ENCODE results near the gene SOX6. TPM values are rescaled to one million over a fixed set of nuclear protein-coding genes. Genes with fewer than 3 reads are reported as not detected.

Gene SOX6
- total and polyA plus RNA-seq, 2 of the 13 experiments (the other 11 are each of a cell fraction or from before 2014, with no cell fraction given) = 2.6 to 11.2 TPM

DNA sequence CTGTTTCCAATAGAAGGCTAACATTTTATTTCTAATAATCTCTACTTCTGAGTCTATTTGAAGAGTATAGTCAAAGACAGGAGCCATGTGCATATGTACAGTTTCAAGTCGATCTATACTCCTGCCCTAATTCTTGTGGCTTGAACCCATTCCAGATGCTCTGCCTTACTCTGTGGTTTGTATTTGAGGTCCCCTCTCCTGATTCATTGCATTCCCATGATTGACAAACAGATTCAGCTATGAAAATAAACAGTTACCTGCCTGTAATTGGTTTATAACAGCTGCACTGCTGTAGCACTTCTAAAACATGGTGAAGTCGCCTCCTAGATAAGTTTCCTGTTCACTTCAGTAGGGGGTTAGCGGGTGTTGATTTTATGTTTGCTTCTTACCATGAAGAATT is 138.7 kb downstream of the SOX6 start (continued):
- no peak for TF ChIP-seq ZKSCAN5 (CRISPR knock-in tag; IDR thresholded peaks at IDR 0.05)
- no peak for TF ChIP-seq SIN3B (IDR thresholded peaks at IDR 0.05; ENCODE audit: low read length)
- TF ChIP-seq GFI1 (CRISPR knock-in tag; IDR thresholded peaks at IDR 0.05; ENCODE audit: borderline replicate concordance) = no peak
- TF ChIP-seq GATAD1 (CRISPR knock-in tag; IDR thresholded peaks at IDR 0.05) = no peak
- no peak for TF ChIP-seq ZFP41 (CRISPR knock-in tag; IDR thresholded peaks at IDR 0.05; ENCODE audit: borderline replicate concordance)

DNA sequence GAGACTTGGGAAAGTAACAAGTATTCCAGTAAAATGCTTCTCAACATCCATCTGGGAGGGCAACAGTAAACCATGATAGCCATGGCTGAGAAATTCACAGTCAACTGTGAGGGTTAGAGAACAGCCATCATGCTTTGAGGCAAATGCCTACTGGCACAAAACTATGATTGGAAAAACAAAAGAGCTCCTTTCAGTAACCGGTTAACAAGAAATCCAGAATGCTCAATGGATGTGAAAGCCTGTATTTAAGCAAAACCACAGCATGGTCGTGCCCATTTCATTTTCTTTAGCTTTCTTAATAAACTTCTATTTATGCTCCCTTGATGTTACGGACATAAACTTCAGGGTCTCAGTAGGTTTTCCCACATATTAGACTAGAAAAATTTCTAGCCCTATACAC is 139.5 kb downstream of the SOX6 start:
- CTCF ChIA-PET (ENCODE audit: low intra/inter-chr PET ratio, low total read pairs) = no interaction called here

DNA sequence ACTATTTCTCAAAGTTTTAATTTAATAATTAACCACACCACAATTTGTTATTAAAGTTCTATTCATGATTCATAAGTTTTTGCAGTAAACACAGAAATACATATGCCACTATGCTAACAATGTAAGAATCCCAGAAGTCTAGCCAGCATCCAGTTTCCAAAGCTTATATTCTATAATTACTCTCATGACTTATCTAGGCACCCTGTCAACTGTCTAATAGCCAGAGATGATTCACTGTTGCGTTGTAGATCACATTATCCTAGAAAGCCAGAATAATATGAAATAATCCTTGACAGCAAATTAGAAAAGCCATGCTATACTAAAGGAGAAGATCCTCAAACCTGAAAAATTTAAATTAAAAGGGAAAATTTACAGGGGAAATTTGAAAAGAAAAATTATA is 141.0 kb downstream of the SOX6 start:
- Histone ChIP-seq H3K4me2 (ENCODE audit: low read depth, low read length) (no peak overlapping the region), H3K27me3 (ENCODE audit: control insufficient read depth in 1 of 2, insufficient read depth in 2 of 2, low read length in 2 of 2) (no peaks in the 10 kb centered on the region), H3K9ac (ENCODE audit: insufficient read depth, low read depth, low read length) (no peak overlapping the region), H4K20me1 (ENCODE audit: insufficient read depth, low read length) (no peaks in the 10 kb centered on the region), H3K27ac (ENCODE audit: extremely low read length, insufficient read depth, low read length) (no peak overlapping the region), H2AFZ (ENCODE audit: low read length) (no peak overlapping the region), H3K36me3 (replicated peaks in 1 of 2; ENCODE audit: control insufficient read depth in 1 of 2, insufficient read depth in 2 of 2, low read length in 2 of 2) (no peaks in the 10 kb centered on the region), H3K79me2 (ENCODE audit: insufficient read depth, low read length) (no peaks in the 10 kb centered on the region), H3K9me3 (ENCODE audit: low read length) (no peaks in the 10 kb centered on the region), H3K4me1 (ENCODE audit: insufficient read depth, low read length) (no peaks in the 10 kb centered on the region), H3K4me3 (replicated peaks in 1 of 3; ENCODE audit: insufficient read depth in 1 of 3, low read depth in 2 of 3, low read length in 3 of 3) (no peak overlapping the region)
- intact Hi-C loops (cut with micrococcal nuclease; ENCODE audit: unreplicated experiment) = no loop called here
- DNase-seq (ENCODE audit: low spot score) = no peak
- in situ Hi-C loops (cut with HindIII; ENCODE audit: extremely low pct_ligation_motif_present, low pct_unique_long_range_greater_than_20kb) = no loop called here
- BruUV-seq (replicated peaks) = no TSS peak
- 50% methylated on average over 1 of the region's 1 CpG for WGBS (ENCODE audit: low lambda C conversion rate)
- FAIRE-seq = no peak
- POLR2A ChIA-PET = no interaction called here
- CTCF ChIA-PET (ENCODE audit: low intra/inter-chr PET ratio, low total read pairs) = no interaction called here
- ATAC-seq = no peak
- TF ChIP-seq ZNF451 (CRISPR knock-in tag; IDR thresholded peaks at IDR 0.05) (no peak), SYNCRIP (IDR thresholded peaks at IDR 0.05; ENCODE audit: insufficient read depth, low read depth, low read length) (no peak), ATM (IDR thresholded peaks at IDR 0.05; ENCODE audit: borderline replicate concordance) (no peak), GATAD1 (CRISPR knock-in tag; IDR thresholded peaks at IDR 0.05) (no peak), ZNF530 (CRISPR knock-in tag; IDR thresholded peaks at IDR 0.05; ENCODE audit: low read depth) (no peak), ZNF253 (CRISPR knock-in tag; IDR thresholded peaks at IDR 0.05; ENCODE audit: borderline replicate concordance) (no peak), TBX2 (CRISPR knock-in tag; IDR thresholded peaks at IDR 0.05; ENCODE audit: borderline replicate concordance) (no peak), ZNF343 (CRISPR knock-in tag; IDR thresholded peaks at IDR 0.05) (no peak), HES4 (CRISPR knock-in tag; IDR thresholded peaks at IDR 0.05; ENCODE audit: borderline replicate concordance) (no peak)
- TF ChIP-seq, protein P1, sequence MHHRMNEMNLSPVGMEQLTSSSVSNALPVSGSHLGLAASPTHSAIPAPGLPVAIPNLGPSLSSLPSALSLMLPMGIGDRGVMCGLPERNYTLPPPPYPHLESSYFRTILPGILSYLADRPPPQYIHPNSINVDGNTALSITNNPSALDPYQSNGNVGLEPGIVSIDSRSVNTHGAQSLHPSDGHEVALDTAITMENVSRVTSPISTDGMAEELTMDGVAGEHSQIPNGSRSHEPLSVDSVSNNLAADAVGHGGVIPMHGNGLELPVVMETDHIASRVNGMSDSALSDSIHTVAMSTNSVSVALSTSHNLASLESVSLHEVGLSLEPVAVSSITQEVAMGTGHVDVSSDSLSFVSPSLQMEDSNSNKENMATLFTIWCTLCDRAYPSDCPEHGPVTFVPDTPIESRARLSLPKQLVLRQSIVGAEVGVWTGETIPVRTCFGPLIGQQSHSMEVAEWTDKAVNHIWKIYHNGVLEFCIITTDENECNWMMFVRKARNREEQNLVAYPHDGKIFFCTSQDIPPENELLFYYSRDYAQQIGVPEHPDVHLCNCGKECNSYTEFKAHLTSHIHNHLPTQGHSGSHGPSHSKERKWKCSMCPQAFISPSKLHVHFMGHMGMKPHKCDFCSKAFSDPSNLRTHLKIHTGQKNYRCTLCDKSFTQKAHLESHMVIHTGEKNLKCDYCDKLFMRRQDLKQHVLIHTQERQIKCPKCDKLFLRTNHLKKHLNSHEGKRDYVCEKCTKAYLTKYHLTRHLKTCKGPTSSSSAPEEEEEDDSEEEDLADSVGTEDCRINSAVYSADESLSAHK (CRISPR knock-in tag; IDR thresholded peaks at IDR 0.05; ENCODE audit: borderline replicate concordance) = no peak
- TF ChIP-seq, protein P2, sequence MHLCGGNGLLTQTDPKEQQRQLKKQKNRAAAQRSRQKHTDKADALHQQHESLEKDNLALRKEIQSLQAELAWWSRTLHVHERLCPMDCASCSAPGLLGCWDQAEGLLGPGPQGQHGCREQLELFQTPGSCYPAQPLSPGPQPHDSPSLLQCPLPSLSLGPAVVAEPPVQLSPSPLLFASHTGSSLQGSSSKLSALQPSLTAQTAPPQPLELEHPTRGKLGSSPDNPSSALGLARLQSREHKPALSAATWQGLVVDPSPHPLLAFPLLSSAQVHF (CRISPR knock-in tag; IDR thresholded peaks at IDR 0.05) = no peak

More for the DNA sequence above, 139.5 kb downstream of the SOX6 start:
- TF ChIP-seq KMT2A (CRISPR knock-in tag; IDR thresholded peaks at IDR 0.05) (no peak), RBM39 (IDR thresholded peaks at IDR 0.05; ENCODE audit: low read depth, low read length, poor library complexity, severe bottlenecking) (no peak), ZMYM2 (CRISPR knock-in tag; IDR thresholded peaks at IDR 0.05) (no peak)
- no TSS peak for BruUV-seq (replicated peaks)
- POLR2A ChIA-PET = no interaction called here
- no peak overlapping the region for H3K27ac ChIP-seq (ENCODE audit: extremely low read length, insufficient read depth, low read length)
- H3K79me2 ChIP-seq (ENCODE audit: insufficient read depth, low read length) = no peaks in the 10 kb centered on the region
- FAIRE-seq (no peak), DNase-seq (ENCODE audit: low spot score) (no peak), ATAC-seq (no peak)
- in situ Hi-C loops (cut with HindIII; ENCODE audit: extremely low pct_ligation_motif_present, low pct_unique_long_range_greater_than_20kb) (no loop called here), intact Hi-C loops (cut with micrococcal nuclease; ENCODE audit: unreplicated experiment) (no loop called here)
- H3K36me3 ChIP-seq (replicated peaks in 1 of 2; ENCODE audit: control insufficient read depth in 1 of 2, insufficient read depth in 2 of 2, low read length in 2 of 2) = no peaks in the 10 kb centered on the region
- 27% methylated on average over 3 of the region's 3 CpGs for WGBS (ENCODE audit: low lambda C conversion rate)
- no peak overlapping the region for H3K4me2 ChIP-seq (ENCODE audit: low read depth, low read length)
- no peak overlapping the region for H3K9ac ChIP-seq (ENCODE audit: insufficient read depth, low read depth, low read length)
- no peaks in the 10 kb centered on the region for H4K20me1 ChIP-seq (ENCODE audit: insufficient read depth, low read length)
- no peaks in the 10 kb centered on the region for H3K27me3 ChIP-seq (ENCODE audit: control insufficient read depth in 1 of 2, insufficient read depth in 2 of 2, low read length in 2 of 2)
- H3K9me3 ChIP-seq (ENCODE audit: low read length) = no peaks in the 10 kb centered on the region
- no peaks in the 10 kb centered on the region for H3K4me1 ChIP-seq (ENCODE audit: insufficient read depth, low read length)
- no peak overlapping the region for H3K4me3 ChIP-seq (replicated peaks in 1 of 3; ENCODE audit: insufficient read depth in 1 of 3, low read depth in 2 of 3, low read length in 3 of 3)
- H2AFZ ChIP-seq (ENCODE audit: low read length) = no peak overlapping the region
